HepG2 (cell line): ENCODE data around the gene ICAM3. TPM values are rescaled to one million over a fixed set of nuclear protein-coding genes. Genes with fewer than 3 reads are reported as not detected.

Experiments used
- GLMP ChIP-seq: sonication (generic); formaldehyde crosslinking; IDR thresholded peaks from 2 replicates; pipeline ENCODE4 v1.9.0; 2021; ENCODE audit warnings: missing genetic modification reagents, mild to moderate bottlenecking, borderline replicate concordance
- HBP1 ChIP-seq: IDR thresholded peaks from 2 replicates; pipeline ENCODE4 v1.6.1; 2016; ENCODE audit warnings: low read depth, control low read depth
- KDM5A ChIP-seq: fragments of 200-600 bp; sonication (generic); IDR thresholded peaks from 2 replicates; pipeline ENCODE4 v1.7.0; 2018; ENCODE audit warnings: antibody characterized with exemption, mild to moderate bottlenecking, low read length, borderline replicate concordance
- MYC ChIP-seq: sonication (generic); formaldehyde crosslinking; IDR thresholded peaks from 2 replicates; pipeline ENCODE4 v1.9.0; 2021; ENCODE audit warnings: missing genetic modification reagents, borderline replicate concordance
- NR2C2 ChIP-seq: sonication (generic); formaldehyde crosslinking; IDR thresholded peaks from 2 replicates; pipeline ENCODE4 v1.4.0; 2020; ENCODE audit warnings: missing genetic modification reagents, mild to moderate bottlenecking, moderate library complexity, borderline replicate concordance
- SMAD9 ChIP-seq: sonication (generic); formaldehyde crosslinking; IDR thresholded peaks from 2 replicates; pipeline ENCODE4 v1.5.1; 2020; ENCODE audit warnings: mild to moderate bottlenecking, missing genetic modification reagents
- TOPORS ChIP-seq: sonication (generic); formaldehyde crosslinking; IDR thresholded peaks from 2 replicates; pipeline ENCODE4 v1.8.0; 2023; ENCODE audit warnings: mild to moderate bottlenecking, missing genetic modification reagents
- ZBTB40 ChIP-seq, 2 experiments: fragments of 450-650 bp in 1 of 2; sonication (generic) in 1 of 2; formaldehyde crosslinking in 1 of 2; IDR thresholded peaks; 2 replicates each; pipeline versions ENCODE4 v1.6.1 to v1.8.0; 2016 to 2022; ENCODE audit warnings: antibody characterized with exemption in 1 of 2, mild to moderate bottlenecking in 1 of 2, missing genetic modification reagents in 1 of 2
- ZKSCAN5 ChIP-seq: sonication (generic); formaldehyde crosslinking; IDR thresholded peaks from 2 replicates; pipeline ENCODE4 v1.5.1; 2020; ENCODE audit warnings: mild to moderate bottlenecking, missing genetic modification reagents
- ZNF17 ChIP-seq: sonication (generic); formaldehyde crosslinking; IDR thresholded peaks from 2 replicates; pipeline ENCODE4 v1.5.0; 2020; ENCODE audit warnings: mild to moderate bottlenecking, missing genetic modification reagents
- ZNF329 ChIP-seq: sonication (generic); formaldehyde crosslinking; IDR thresholded peaks from 2 replicates; pipeline ENCODE4 v1.9.0; 2021; ENCODE audit warnings: low read depth, mild to moderate bottlenecking, missing genetic modification reagents
- ZNF33B ChIP-seq: sonication (generic); formaldehyde crosslinking; IDR thresholded peaks from 2 replicates; pipeline ENCODE4 v1.5.1; 2020; ENCODE audit warnings: mild to moderate bottlenecking, missing genetic modification reagents
- ZNF7 ChIP-seq: IDR thresholded peaks from 2 replicates; pipeline ENCODE4 v1.6.1; 2016; ENCODE audit warnings: missing biosample characterization, missing genetic modification reagents
- ZNF772 ChIP-seq: sonication (generic); formaldehyde crosslinking; IDR thresholded peaks from 2 replicates; pipeline ENCODE4 v1.5.0; 2020; ENCODE audit warnings: mild to moderate bottlenecking, missing genetic modification reagents
- ZNF777 ChIP-seq: sonication (generic); formaldehyde crosslinking; IDR thresholded peaks from 2 replicates; pipeline ENCODE4 v1.4.0; 2020; ENCODE audit warnings: missing genetic modification reagents
- polyA plus RNA-seq, 8 experiments: library from polyadenylated mRNA; depleted of rRNA in 3 of 8; stranded (reverse) in 7 of 8; unstranded in 1 of 8; fragments of >200 nt; fragmentation: Illumina TruSeq in 4 of 8; extraction: Trizol in 4 of 8; gene quantifications; 2 replicates each; pipeline versions ENCODE4 v1.2.1 to v1.2.3, GENCODE V29; 2011 to 2016; ENCODE audit warnings: low read depth in 4 of 8, missing spikeins in 1 of 8, mixed read lengths in 1 of 8; ENCODE audit not compliant: insufficient read depth in 1 of 8
- total RNA-seq, 5 experiments: library from RNA; depleted of rRNA; stranded (reverse); fragments of >200 nt; fragmentation: Illumina TruSeq; extraction: Trizol; gene quantifications; 2 replicates each; pipeline ENCODE4 v1.2.3, GENCODE V29; 2016; ENCODE audit warnings: low read depth in 1 of 5

ICAM3 gene
- total and polyA plus RNA-seq, 2 of the 13 experiments (the other 11 are each of a cell fraction or from before 2014, with no cell fraction given): 14.1 to 21.0 TPM

- TF ChIP-seq ZKSCAN5 (CRISPR knock-in tag) (no peak), GLMP (CRISPR knock-in tag) (no peak), HBP1 (CRISPR knock-in tag) (peak; percentile 74; the same call in 1 of the 2 replicates), KDM5A (peak; percentile 79; the same call in 1 of the 2 replicates), ZBTB40 (IDR thresholded peaks at IDR 0.05) (no peak), ZBTB40 (CRISPR knock-in tag; IDR thresholded peaks at IDR 0.05) (peak; percentile 33; the same call in 1 of the 2 replicates), NR2C2 (CRISPR knock-in tag) (peak; percentile 64; the same call in 1 of the 2 replicates), SMAD9 (no peak), ZNF329 (CRISPR knock-in tag) (0 out of 2 replicates have a peak, but pooled peaks have one; percentile 9), ZNF772 (CRISPR knock-in tag) (peak; percentile 95), ZNF777 (CRISPR knock-in tag) (no peak), ZNF33B (CRISPR knock-in tag) (no peak; the same call in 1 of the 2 replicates), ZNF7 (no peak), ZNF17 (no peak), MYC (peak; percentile 76), TOPORS (CRISPR knock-in tag) (no peak)
Observed at GRCh38 chr19:10332965-10333757, 6.3 kb downstream of the ICAM3 start, which contains the start of gene RAVER1 (continued).
